ENCODE results near the gene QSOX2. TPM values are rescaled to one million over a fixed set of nuclear protein-coding genes. Genes with fewer than 3 reads are reported as not detected.

Gene QSOX2
- total and polyA plus RNA-seq, 2 experiments from 2014 or later = 9.2 to 29.2 TPM

- TF ChIP-seq REST (IDR thresholded peaks at IDR 0.05; ENCODE audit: unreplicated experiment) (no peak), ETS1 (IDR thresholded peaks at IDR 0.05) (no peak), STAT1 (IDR thresholded peaks at IDR 0.05; ENCODE audit: unreplicated experiment) (no peak), CREB1 (CRISPR knock-in tag; IDR thresholded peaks at IDR 0.05; ENCODE audit: low read depth) (no peak), POLR2AphosphoS5 (IDR thresholded peaks at IDR 0.05; ENCODE audit: low read depth) (no peak)
Observed at GRCh38 chr9:136292591-136293448, 47.2 kb upstream of the QSOX2 start (continued).

GRCh38 chr9:136292026-136292538, 46.5 kb upstream of the QSOX2 start:
- Mint-ChIP-seq H3K9me3 (no peaks in the 10 kb centered on the region), H3K4me3 (no peak overlapping the region), H3K27ac (no peak overlapping the region), H3K4me1 (no peaks in the 10 kb centered on the region), H3K36me3 (ENCODE audit: low read depth) (no peaks in the 10 kb centered on the region), H3K27me3 (ENCODE audit: insufficient read depth, low read depth, poor library complexity) (peaks cover 3% of the 10 kb centered on the region)
- Histone ChIP-seq H3K36me3 (ENCODE audit: insufficient read depth) (no peaks in the 10 kb centered on the region), H3K4me1 (ENCODE audit: insufficient read depth) (no peaks in the 10 kb centered on the region), H2AFZ (no peak overlapping the region), H3K9me2 (ENCODE audit: insufficient read depth) (no peaks in the 10 kb centered on the region), H3K79me2 (replicated peaks; ENCODE audit: insufficient read depth) (no peaks in the 10 kb centered on the region), H3K27ac (ENCODE audit: low read depth) (no peak overlapping the region), H4K20me1 (replicated peaks; ENCODE audit: insufficient read depth) (no peaks in the 10 kb centered on the region), H3K4me3 (no peak overlapping the region), H3F3A (replicated peaks; ENCODE audit: low read depth) (peaks cover 11% of the 10 kb centered on the region; the same call in 1 of the 2 replicates), H3K27me3 (ENCODE audit: insufficient read depth) (no peaks in the 10 kb centered on the region), H3K4me2 (no peak overlapping the region)
- DNase-seq (ENCODE audit: low spot score) (no peak), ATAC-seq (no peak)
- TF ChIP-seq ZNF331 (CRISPR knock-in tag; IDR thresholded peaks at IDR 0.05; ENCODE audit: low read depth) (no peak), JUNB (IDR thresholded peaks at IDR 0.05; ENCODE audit: unreplicated experiment) (no peak), POLR2AphosphoS5 (IDR thresholded peaks at IDR 0.05; ENCODE audit: low read depth) (no peak), CTCF (conservative IDR thresholded peaks at IDR 0.05; ENCODE audit: low read depth in 2 of 2) (no peak), ETS1 (IDR thresholded peaks at IDR 0.05) (no peak), ZNF462 (CRISPR knock-in tag; IDR thresholded peaks at IDR 0.05) (no peak)
